ENCODE data around the gene TMC1. TPM values are rescaled to one million over a fixed set of nuclear protein-coding genes. Genes with fewer than 3 reads are reported as not detected.

TMC1 gene
- total and polyA plus RNA-seq, 2 experiments from 2014 or later, result not detected

GRCh38 chr9:72489986-72490385 is 31.4 kb upstream of the TMC1 start:
- DNase-seq (ENCODE audit: low read depth in 1 of 2, low spot score in 1 of 2), result no peak
- no peaks in the 10 kb centered on the region for H3K9me3 ChIP-seq (ENCODE audit: low read depth)
- H3K27ac ChIP-seq, result no peak overlapping the region
- H3K27me3 ChIP-seq, result no peaks in the 10 kb centered on the region
- H3K4me3 ChIP-seq, result no peak overlapping the region
- TF ChIP-seq CTCF (IDR thresholded peaks at IDR 0.05; ENCODE audit: low read depth, low read length), result no peak
- no peaks in the 10 kb centered on the region for H3K36me3 ChIP-seq
- H3K4me1 ChIP-seq (ENCODE audit: low read depth), result no peaks in the 10 kb centered on the region

- no peaks in the 10 kb centered on the region for H3K4me1 ChIP-seq (ENCODE audit: low read depth)
- H3K4me3 ChIP-seq, result no peak overlapping the region
- no peaks in the 10 kb centered on the region for H3K27me3 ChIP-seq
- DNase-seq (ENCODE audit: low read depth in 1 of 2, low spot score in 1 of 2), result no peak
- TF ChIP-seq CTCF (IDR thresholded peaks at IDR 0.05; ENCODE audit: low read depth, low read length), result no peak
- H3K27ac ChIP-seq, result no peak overlapping the region
- no peaks in the 10 kb centered on the region for H3K36me3 ChIP-seq
- no peaks in the 10 kb centered on the region for H3K9me3 ChIP-seq (ENCODE audit: low read depth)
Measured at GRCh38 chr9:72491242-72491641, 30.2 kb upstream of the TMC1 start.

- H3K27me3 ChIP-seq, result no peaks in the 10 kb centered on the region
- H3K27ac ChIP-seq, result no peak overlapping the region
- H3K4me1 ChIP-seq (ENCODE audit: low read depth), result no peaks in the 10 kb centered on the region
- no peak for DNase-seq (ENCODE audit: low read depth in 1 of 2, low spot score in 1 of 2)
- no peaks in the 10 kb centered on the region for H3K9me3 ChIP-seq (ENCODE audit: low read depth)
- TF ChIP-seq CTCF (IDR thresholded peaks at IDR 0.05; ENCODE audit: low read depth, low read length), result no peak
- H3K4me3 ChIP-seq, result no peak overlapping the region
- H3K36me3 ChIP-seq, result no peaks in the 10 kb centered on the region
Measured at GRCh38 chr9:72494051-72494450, 27.4 kb upstream of the TMC1 start.

- Histone ChIP-seq H3K36me3 (no peaks in the 10 kb centered on the region), H3K4me3 (no peak overlapping the region), H3K4me1 (ENCODE audit: low read depth) (no peaks in the 10 kb centered on the region), H3K27me3 (no peaks in the 10 kb centered on the region), H3K9me3 (ENCODE audit: low read depth) (no peaks in the 10 kb centered on the region), H3K27ac (no peak overlapping the region)
- no peak for DNase-seq (ENCODE audit: low read depth in 1 of 2, low spot score in 1 of 2)
- TF ChIP-seq CTCF (IDR thresholded peaks at IDR 0.05; ENCODE audit: low read depth, low read length), result no peak
Measured at GRCh38 chr9:72497447-72498046, 23.9 kb upstream of the TMC1 start.

- Histone ChIP-seq H3K27me3 (no peaks in the 10 kb centered on the region), H3K4me1 (ENCODE audit: low read depth) (no peaks in the 10 kb centered on the region), H3K36me3 (no peaks in the 10 kb centered on the region), H3K4me3 (no peak overlapping the region), H3K27ac (no peak overlapping the region), H3K9me3 (ENCODE audit: low read depth) (no peaks in the 10 kb centered on the region)
- no peak for DNase-seq (ENCODE audit: low read depth in 1 of 2, low spot score in 1 of 2)
- TF ChIP-seq CTCF (IDR thresholded peaks at IDR 0.05; ENCODE audit: low read depth, low read length), result no peak
Measured at GRCh38 chr9:72506615-72507014, 14.8 kb upstream of the TMC1 start.

Data from cardiac muscle cell (in vitro differentiated cells and primary cell).